Pons (tissue), 1 donor: ENCODE measurements around the gene SLC27A2.
A peak's percentile ranks its signal among the peaks of the same experiment; 100 is the strongest.

Experiments used
- DNase-seq: peaks from one replicate; pipeline ENCODE4 v3.0.0-alpha.2; 2016; ENCODE audit warnings: low spot score

SLC27A2 gene

GRCh38 chr15:50241684-50242450 lies 59.9 kb downstream of the SLC27A2 start:
- DNase-seq: no peak

GRCh38 chr15:50244153-50244552 lies 62.2 kb downstream of the SLC27A2 start:
- DNase-seq: no peak

GRCh38 chr15:50244959-50245624 lies 63.1 kb downstream of the SLC27A2 start:
- no peak for DNase-seq

GRCh38 chr15:50246631-50247030 lies 64.6 kb downstream of the SLC27A2 start:
- DNase-seq: no peak

GRCh38 chr15:50247819-50248655 lies 66.0 kb downstream of the SLC27A2 start:
- DNase-seq: peak; percentile 24

- DNase-seq: no peak
Observed at GRCh38 chr15:50248994-50249582, 67.1 kb downstream of the SLC27A2 start.

GRCh38 chr15:50249704-50250103 lies 67.7 kb downstream of the SLC27A2 start:
- no peak for DNase-seq

GRCh38 chr15:50250760-50251394 lies 68.9 kb downstream of the SLC27A2 start:
- no peak for DNase-seq

- no peak for DNase-seq
Observed at GRCh38 chr15:50251638-50252182, 69.7 kb downstream of the SLC27A2 start.

GRCh38 chr15:50252556-50252955 lies 70.6 kb downstream of the SLC27A2 start:
- DNase-seq: no peak

GRCh38 chr15:50256188-50257041 lies 74.4 kb downstream of the SLC27A2 start:
- DNase-seq: no peak

- no peak for DNase-seq
Observed at GRCh38 chr15:50257332-50257731, 75.3 kb downstream of the SLC27A2 start.

- DNase-seq: no peak
Observed at GRCh38 chr15:50257924-50258323, 75.9 kb downstream of the SLC27A2 start.

- no peak for DNase-seq
Observed at GRCh38 chr15:50259276-50259675, 77.3 kb downstream of the SLC27A2 start.

- DNase-seq: no peak
Observed at GRCh38 chr15:50260969-50261496, 79.0 kb downstream of the SLC27A2 start.

- DNase-seq: no peak
Observed at GRCh38 chr15:50261981-50262380, 80.0 kb downstream of the SLC27A2 start.

GRCh38 chr15:50262533-50262932 lies 80.5 kb downstream of the SLC27A2 start:
- no peak for DNase-seq

- DNase-seq: no peak
Observed at GRCh38 chr15:50265620-50266019, 83.6 kb downstream of the SLC27A2 start, which contains the start of gene HDC. Gene HDC, minus strand, starts transcription at chr15:50265726. Its CDS starts 103 bp downstream, at chr15:50265623.

GRCh38 chr15:50267577-50267976 lies 85.6 kb downstream of the SLC27A2 start:
- no peak for DNase-seq

- no peak for DNase-seq
Observed at GRCh38 chr15:50275091-50275490, 93.1 kb downstream of the SLC27A2 start.
